HUES6 (cell line): ENCODE data around the gene KY.

Experiments
- H3K27ac ChIP-seq: 2 replicates; pipeline ENCODE4 v1.7.0; 2013; ENCODE audit warnings: low read depth, mild to moderate bottlenecking, low read length, inconsistent platforms
- H3K27me3 ChIP-seq: 2 replicates; pipeline ENCODE4 v1.6.1; 2013; ENCODE audit warnings: low read length; ENCODE audit not compliant: control insufficient read depth, insufficient read depth
- H3K36me3 ChIP-seq: 2 replicates; pipeline ENCODE4 v1.6.1; 2013; ENCODE audit warnings: low read length; ENCODE audit not compliant: control insufficient read depth, insufficient read depth
- H3K4me1 ChIP-seq: 2 replicates; pipeline ENCODE4 v1.6.1; 2013; ENCODE audit warnings: low read length; ENCODE audit not compliant: control insufficient read depth, insufficient read depth
- H3K4me3 ChIP-seq: 2 replicates; pipeline ENCODE4 v1.5.1; 2013; ENCODE audit warnings: low read depth, low read length
- H3K9ac ChIP-seq: one replicate; pipeline ENCODE4 v1.6.1; 2013; ENCODE audit warnings: mild to moderate bottlenecking, low read length
- H3K9me3 ChIP-seq: 2 replicates; pipeline ENCODE4 v1.6.1; 2013; ENCODE audit warnings: low read depth, low read length; ENCODE audit not compliant: control insufficient read depth, insufficient read depth

Gene KY

GRCh38 chr3:134564991-134565390, 85.8 kb downstream of the KY start:
- Histone ChIP-seq H3K9ac (no peak overlapping the region), H3K36me3 (no peaks in the 10 kb centered on the region), H3K27me3 (no peaks in the 10 kb centered on the region), H3K27ac (no peak overlapping the region), H3K4me1 (peaks cover 5% of the 10 kb centered on the region), H3K9me3 (peaks cover 17% of the 10 kb centered on the region), H3K4me3 (no peak overlapping the region)

GRCh38 chr3:134563601-134564000, 87.2 kb downstream of the KY start:
- H3K4me3 ChIP-seq, result no peak overlapping the region
- H3K4me1 ChIP-seq, result peaks cover 5% of the 10 kb centered on the region
- H3K27ac ChIP-seq, result no peak overlapping the region
- H3K9ac ChIP-seq, result no peak overlapping the region
- no peaks in the 10 kb centered on the region for H3K27me3 ChIP-seq
- peaks cover 3% of the 10 kb centered on the region; the same call in 1 of the 2 replicates for H3K36me3 ChIP-seq
- H3K9me3 ChIP-seq, result 0 out of 2 replicates have a peak, but pooled peaks cover 3% of the 10 kb centered on the region

- Histone ChIP-seq H3K27me3 (no peaks in the 10 kb centered on the region), H3K9ac (no peak overlapping the region), H3K9me3 (no peaks in the 10 kb centered on the region), H3K27ac (no peak overlapping the region), H3K4me1 (peaks cover 5% of the 10 kb centered on the region), H3K36me3 (peaks cover 3% of the 10 kb centered on the region; the same call in 1 of the 2 replicates), H3K4me3 (no peak overlapping the region)
Observed at GRCh38 chr3:134562055-134562454, 88.8 kb downstream of the KY start.

- no peak overlapping the region for H3K4me3 ChIP-seq
- H3K36me3 ChIP-seq, result peaks cover 5% of the 10 kb centered on the region; the same call in 1 of the 2 replicates
- H3K4me1 ChIP-seq, result peaks cover 5% of the 10 kb centered on the region
- H3K27ac ChIP-seq, result no peak overlapping the region
- no peaks in the 10 kb centered on the region for H3K9me3 ChIP-seq
- H3K9ac ChIP-seq, result no peak overlapping the region
- H3K27me3 ChIP-seq, result no peaks in the 10 kb centered on the region
Observed at GRCh38 chr3:134559591-134559990, 91.2 kb downstream of the KY start.
